CD4-positive, alpha-beta memory T cell (primary cell): Measurements from ENCODE around the gene AGAP1. TPM values are rescaled to one million over a fixed set of nuclear protein-coding genes. Genes with fewer than 3 reads are reported as not detected.

ENCODE experiments used
- CTCF ChIA-PET: fragments of 350-600 bp; sonication (Branson Sonifier 250); formaldehyde crosslinking; loops from one replicate; lab custom pipeline; 2021; ENCODE audit warnings: inconsistent platforms; ENCODE audit not compliant: partially characterized antibody; lab: Charles Lee
- POLR2A ChIA-PET: fragments of 350-600 bp; sonication (Branson Sonifier 250); formaldehyde crosslinking; loops from one replicate; lab custom pipeline; 2021; ENCODE audit not compliant: partially characterized antibody; lab: Charles Lee
- DNase-seq, 5 donors: peaks; one replicate each; pipeline versions ENCODE4 v3.0.0 to v3.0.0-alpha.2; 2020 to 2022; ENCODE audit warnings: mixed read lengths in 1 of 5
- H3K27ac ChIP-seq: one replicate; pipeline ENCODE4 v1.7.0; 2013; ENCODE audit warnings: low read depth, low read length
- H3K27me3 ChIP-seq: 2 replicates; pipeline ENCODE4 v1.7.0; 2013; ENCODE audit warnings: mild to moderate bottlenecking, low read length, moderate library complexity; ENCODE audit not compliant: insufficient read depth
- H3K36me3 ChIP-seq: 2 replicates; pipeline ENCODE4 v1.7.0; 2013; ENCODE audit warnings: mild to moderate bottlenecking, low read length, moderate library complexity; ENCODE audit not compliant: insufficient read depth
- H3K4me1 ChIP-seq: 2 replicates; pipeline ENCODE4 v1.7.0; 2013; ENCODE audit warnings: mild to moderate bottlenecking, low read length, moderate library complexity; ENCODE audit not compliant: insufficient read depth
- H3K4me3 ChIP-seq, 2 donors: one replicate each; pipeline ENCODE4 v1.7.0; 2013; ENCODE audit warnings: low read length in 2 of 2, mild to moderate bottlenecking in 1 of 2
- H3K9me3 ChIP-seq, 2 donors: one replicate each; pipeline ENCODE4 v1.7.0; 2013; ENCODE audit warnings: low read length in 2 of 2, control low read depth in 1 of 2; ENCODE audit not compliant: control insufficient read depth in 1 of 2
- H3K27ac Mint-ChIP-seq, 7 donors: one replicate each; pipeline ENCODE4 v1.8.0; 2020 to 2021; ENCODE audit warnings: mixed read lengths in 7 of 7, mild to moderate bottlenecking in 6 of 7, inconsistent platforms in 3 of 7, moderate library complexity in 3 of 7
- H3K27me3 Mint-ChIP-seq, 2 donors: one replicate each; pipeline ENCODE4 v1.8.0; 2020 to 2021; ENCODE audit warnings: mixed read lengths in 2 of 2
- H3K36me3 Mint-ChIP-seq, 2 donors: one replicate each; pipeline ENCODE4 v1.8.0; 2020 to 2021; ENCODE audit warnings: mixed read lengths in 2 of 2, inconsistent platforms in 1 of 2, mild to moderate bottlenecking in 1 of 2
- H3K4me1 Mint-ChIP-seq, 4 donors: one replicate each; pipeline ENCODE4 v1.8.0; 2020 to 2021; ENCODE audit warnings: mixed read lengths in 4 of 4, mild to moderate bottlenecking in 1 of 4
- H3K4me3 Mint-ChIP-seq, 8 donors: one replicate each; pipeline ENCODE4 v1.8.0; 2020 to 2021; ENCODE audit warnings: mixed read lengths in 8 of 8, mild to moderate bottlenecking in 7 of 8, moderate library complexity in 6 of 8, inconsistent platforms in 3 of 8
- H3K9me3 Mint-ChIP-seq, 8 donors: one replicate each; pipeline ENCODE4 v1.8.0; 2020 to 2021; ENCODE audit warnings: mixed read lengths in 8 of 8, mild to moderate bottlenecking in 5 of 8, inconsistent platforms in 3 of 8, moderate library complexity in 1 of 8
- intact Hi-C: fragments of 100-400 bp; cut with micrococcal nuclease; formaldehyde crosslinking; loops from one replicate; pipeline ENCODE4 v1.15.1; 2023
- polyA plus RNA-seq, 2 donors: library from polyadenylated mRNA; unstranded; fragments of 300-500 nt; fragmentation: Illumina TruSeq; gene quantifications; one replicate each; pipeline ENCODE4 v1.2.3, GENCODE V29; 2021
- total RNA-seq, 2 experiments: library from RNA; stranded (reverse); gene quantifications; one replicate each; pipeline ENCODE4 v1.2.3, GENCODE V29; 2021

AGAP1 gene
- total and polyA plus RNA-seq, 4 experiments from 2014 or later = 0.24 to 2.9 (median 1.9) TPM

DNA sequence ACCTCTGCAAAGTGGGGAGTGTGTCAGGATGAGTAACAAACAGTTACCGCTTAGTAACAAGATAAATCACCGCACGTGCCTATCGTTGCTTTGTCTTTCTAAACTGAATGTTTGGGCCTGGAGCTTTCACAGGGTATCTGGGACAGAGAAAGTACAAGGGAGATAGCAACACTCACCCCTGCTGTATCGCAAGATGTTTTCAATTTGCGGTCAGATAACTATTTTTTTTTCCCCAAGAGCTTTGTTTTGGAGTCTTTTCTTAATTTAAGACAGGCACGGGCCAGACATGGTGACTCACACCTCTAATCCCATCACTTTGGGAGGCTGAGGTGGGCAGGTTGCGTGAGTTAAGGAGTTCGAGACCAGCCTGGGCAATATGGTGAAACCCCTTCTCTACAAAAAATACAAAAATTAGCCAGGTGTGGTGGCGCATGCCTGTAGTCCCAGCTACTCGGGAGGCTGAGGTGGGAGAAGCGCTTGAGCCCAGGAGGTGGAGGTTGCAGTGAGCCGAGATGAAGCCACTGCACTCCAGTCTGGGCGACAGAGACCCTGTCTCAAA, 527.7 kb downstream of the AGAP1 start:
- Mint-ChIP-seq H3K36me3 (no peaks in the 10 kb centered on the region), H3K4me3 (no peak overlapping the region), H3K4me1 (no peaks in the 10 kb centered on the region), H3K27ac (no peak overlapping the region), H3K27me3 (peaks cover 2 to 3% of the 10 kb centered on the region in 2 donors), H3K9me3 (no peaks in the 10 kb centered on the region)
- intact Hi-C loops = no loop called here
- CTCF ChIA-PET = interaction anchor here (0.7 kb wide), 3 partner anchors 60 to 960 kb away, joined by 3 read pairs; no protein-coding TSS in a partner anchor
- H3K27me3 ChIP-seq = no peaks in the 10 kb centered on the region
- POLR2A ChIA-PET = no interaction called here
- no peaks in the 10 kb centered on the region for H3K4me1 ChIP-seq
- no peaks in the 10 kb centered on the region for H3K36me3 ChIP-seq
- no peak overlapping the region for H3K27ac ChIP-seq
- no peak overlapping the region for H3K4me3 ChIP-seq
- no peaks in the 10 kb centered on the region for H3K9me3 ChIP-seq
- DNase-seq = no peak

DNA sequence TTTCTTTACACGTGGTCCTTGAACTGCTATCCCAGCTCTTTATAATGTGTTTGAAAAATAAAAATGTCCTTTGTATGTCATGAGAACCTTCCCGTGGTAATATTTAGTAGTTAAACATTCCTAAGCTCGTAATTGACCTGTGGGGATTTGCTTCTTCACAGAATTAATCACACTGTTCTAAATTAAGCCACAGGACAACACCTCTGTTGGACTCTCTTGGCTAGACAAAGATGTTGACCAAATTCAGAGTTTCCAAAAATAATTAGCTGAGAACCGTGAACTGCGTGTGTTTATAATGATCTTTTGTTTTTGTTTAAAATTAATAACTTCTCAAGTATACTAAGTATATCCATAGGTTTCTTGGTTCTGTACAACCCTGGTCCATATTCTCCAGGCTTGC, 528.3 kb downstream of the AGAP1 start:
- no peaks in the 10 kb centered on the region for H3K4me1 Mint-ChIP-seq
- intact Hi-C loops = no loop called here
- peaks cover 0 to 3% of the 10 kb centered on the region in 2 donors for H3K27me3 Mint-ChIP-seq
- no peaks in the 10 kb centered on the region for H3K36me3 Mint-ChIP-seq
- ChIA-PET CTCF (interaction anchor here (0.7 kb wide), 3 partner anchors 59 to 960 kb away, joined by 3 read pairs; no protein-coding TSS in a partner anchor), POLR2A (no interaction called here)
- no peak overlapping the region for H3K4me3 Mint-ChIP-seq
- H3K4me1 ChIP-seq = no peaks in the 10 kb centered on the region
- no peak overlapping the region for H3K4me3 ChIP-seq
- H3K9me3 Mint-ChIP-seq = no peaks in the 10 kb centered on the region
- H3K27me3 ChIP-seq = no peaks in the 10 kb centered on the region
- no peak for DNase-seq
- no peak overlapping the region for H3K27ac Mint-ChIP-seq
- H3K36me3 ChIP-seq = no peaks in the 10 kb centered on the region
- H3K9me3 ChIP-seq = no peaks in the 10 kb centered on the region
- no peak overlapping the region for H3K27ac ChIP-seq

DNA sequence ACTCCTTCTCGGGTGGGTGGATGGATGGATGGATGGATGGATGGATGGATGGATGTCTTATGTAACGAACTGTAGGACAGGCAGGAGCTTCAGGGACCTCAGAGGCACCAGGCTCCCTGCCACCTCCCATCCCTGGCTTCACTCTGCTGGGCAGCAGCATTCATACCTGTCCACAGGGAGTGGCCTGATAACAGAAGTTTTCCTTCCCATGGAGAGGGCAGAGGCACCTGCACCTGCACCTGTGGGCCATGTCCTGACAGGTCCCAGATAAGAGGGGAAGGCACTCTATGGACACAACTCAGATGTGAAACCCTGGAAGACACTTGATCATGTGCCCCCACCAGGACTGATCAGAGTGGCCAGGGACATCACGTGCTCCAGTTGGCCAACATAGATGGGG, 532.0 kb downstream of the AGAP1 start:
- ChIA-PET POLR2A (no interaction called here), CTCF (no interaction called here)
- no peak overlapping the region for H3K4me3 Mint-ChIP-seq

DNA sequence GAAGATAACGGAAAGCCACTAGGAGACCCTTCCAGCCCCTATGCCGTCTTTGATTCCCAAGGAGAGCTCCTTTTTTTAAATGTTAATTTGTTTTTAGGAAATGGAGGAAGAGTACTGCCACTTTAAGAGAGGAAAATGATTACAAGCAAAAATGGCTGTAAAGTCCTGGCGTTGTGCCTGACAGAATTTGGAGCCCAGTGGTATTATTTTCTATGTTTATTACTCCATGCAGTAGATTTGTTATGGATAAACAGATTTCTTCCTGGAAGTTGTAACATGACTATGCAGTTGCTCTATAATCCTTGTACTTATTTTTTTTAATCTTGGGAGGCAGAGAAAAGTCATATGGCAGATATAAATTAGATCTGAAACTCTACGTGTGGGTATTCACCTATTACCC, 533.0 kb downstream of the AGAP1 start:
- Histone ChIP-seq H3K36me3 (no peaks in the 10 kb centered on the region), H3K4me3 (no peak overlapping the region), H3K4me1 (no peaks in the 10 kb centered on the region), H3K9me3 (no peaks in the 10 kb centered on the region), H3K27me3 (no peaks in the 10 kb centered on the region), H3K27ac (no peak overlapping the region)
- Mint-ChIP-seq H3K4me3 (no peak overlapping the region), H3K36me3 (no peaks in the 10 kb centered on the region), H3K4me1 (no peaks in the 10 kb centered on the region), H3K9me3 (peaks cover 0 to 2% (median 0%) of the 10 kb centered on the region in 8 donors), H3K27me3 (peaks cover 0 to 2% of the 10 kb centered on the region in 2 donors), H3K27ac (no peak overlapping the region)
- intact Hi-C loops = no loop called here
- POLR2A ChIA-PET = no interaction called here
- CTCF ChIA-PET = no interaction called here
- no peak for DNase-seq

More for the DNA sequence above, 532.0 kb downstream of the AGAP1 start:
- Mint-ChIP-seq H3K27ac (no peak overlapping the region), H3K27me3 (peaks cover 0 to 2% of the 10 kb centered on the region in 2 donors), H3K4me1 (no peaks in the 10 kb centered on the region), H3K36me3 (no peaks in the 10 kb centered on the region), H3K9me3 (peaks cover 0 to 2% (median 0%) of the 10 kb centered on the region in 8 donors)
- no peaks in the 10 kb centered on the region for H3K27me3 ChIP-seq
- intact Hi-C loops = no loop called here
- H3K9me3 ChIP-seq = no peaks in the 10 kb centered on the region
- H3K36me3 ChIP-seq = no peaks in the 10 kb centered on the region
- no peak overlapping the region for H3K4me3 ChIP-seq
- H3K4me1 ChIP-seq = no peaks in the 10 kb centered on the region
- no peak for DNase-seq
- H3K27ac ChIP-seq = no peak overlapping the region

DNA sequence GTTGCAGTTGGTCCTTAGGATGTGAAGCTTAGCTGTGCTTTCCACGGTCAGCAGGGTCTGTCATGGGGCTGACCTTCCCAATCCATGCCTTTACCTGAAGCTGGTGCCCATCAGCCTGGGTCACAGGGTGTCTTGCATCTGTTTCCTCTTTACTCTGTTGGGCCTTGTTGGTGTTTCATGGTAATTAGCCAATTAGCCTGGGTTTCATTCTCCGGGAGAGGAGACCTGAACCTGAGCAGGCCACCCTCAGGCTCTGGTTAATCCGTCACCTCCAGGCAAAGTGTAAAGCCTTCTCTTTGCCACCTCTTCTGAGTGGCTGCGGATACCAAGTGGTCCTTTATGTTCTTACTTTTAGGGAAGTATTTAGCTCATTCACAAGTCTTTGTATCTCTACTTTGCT, 534.2 kb downstream of the AGAP1 start:
- Mint-ChIP-seq H3K27ac (no peak overlapping the region), H3K9me3 (peaks cover 0 to 2% (median 0%) of the 10 kb centered on the region in 8 donors), H3K4me3 (no peak overlapping the region), H3K36me3 (no peaks in the 10 kb centered on the region), H3K27me3 (peaks cover 0 to 2% of the 10 kb centered on the region in 2 donors), H3K4me1 (no peaks in the 10 kb centered on the region)
- H3K4me1 ChIP-seq = no peaks in the 10 kb centered on the region
- no peaks in the 10 kb centered on the region for H3K36me3 ChIP-seq
- H3K9me3 ChIP-seq = no peaks in the 10 kb centered on the region
- H3K4me3 ChIP-seq = no peak overlapping the region
- intact Hi-C loops = no loop called here
- DNase-seq = no peak
- CTCF ChIA-PET = no interaction called here
- H3K27me3 ChIP-seq = no peaks in the 10 kb centered on the region
- POLR2A ChIA-PET = no interaction called here
- H3K27ac ChIP-seq = no peak overlapping the region

- POLR2A ChIA-PET = no interaction called here
- no peaks in the 10 kb centered on the region for H3K27me3 Mint-ChIP-seq
Observed at GRCh38 chr2:236033462-236033861, 539.6 kb downstream of the AGAP1 start.

DNA sequence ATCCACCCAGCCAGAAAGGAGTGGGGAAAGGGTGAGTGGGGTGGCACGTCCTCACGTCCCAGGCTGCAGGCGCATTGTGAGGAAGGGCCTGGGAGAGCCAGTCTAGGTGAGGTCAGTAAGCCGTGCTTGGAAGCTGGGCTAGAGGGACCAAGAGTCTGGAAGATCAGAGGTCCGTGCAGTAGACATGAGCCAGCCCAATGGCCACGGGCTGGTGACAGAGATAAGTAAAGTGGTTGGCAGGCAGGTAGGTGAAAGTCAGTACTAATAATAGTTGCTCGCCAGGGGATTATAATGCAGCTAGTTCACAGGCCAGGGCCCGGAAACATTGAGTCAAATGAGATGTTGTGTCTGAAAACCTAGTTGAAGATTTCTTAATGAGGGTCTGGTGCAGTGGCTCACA, 541.1 kb downstream of the AGAP1 start:
- ChIA-PET CTCF (no interaction called here), POLR2A (no interaction called here)
- Histone ChIP-seq H3K4me1 (no peaks in the 10 kb centered on the region), H3K27me3 (no peaks in the 10 kb centered on the region), H3K27ac (no peak overlapping the region), H3K9me3 (no peaks in the 10 kb centered on the region), H3K4me3 (no peak overlapping the region), H3K36me3 (no peaks in the 10 kb centered on the region)
- Mint-ChIP-seq H3K36me3 (no peaks in the 10 kb centered on the region), H3K9me3 (peaks cover 0 to 2% (median 0%) of the 10 kb centered on the region in 8 donors), H3K4me1 (no peaks in the 10 kb centered on the region), H3K4me3 (peak overlapping the region in 1 of 8 donors; percentile 15), H3K27ac (no peak overlapping the region), H3K27me3 (no peaks in the 10 kb centered on the region)
- intact Hi-C loops = no loop called here
- DNase-seq = no peak

More at GRCh38 chr2:236033462-236033861, 539.6 kb downstream of the AGAP1 start:
- no peak overlapping the region for H3K4me3 ChIP-seq
- H3K4me1 Mint-ChIP-seq = no peaks in the 10 kb centered on the region
- peaks cover 0 to 2% (median 0%) of the 10 kb centered on the region in 8 donors for H3K9me3 Mint-ChIP-seq
- H3K27ac Mint-ChIP-seq = no peak overlapping the region
- H3K27ac ChIP-seq = no peak overlapping the region
- H3K4me3 Mint-ChIP-seq = no peak overlapping the region
- intact Hi-C loops = no loop called here
- H3K27me3 ChIP-seq = no peaks in the 10 kb centered on the region
- no peaks in the 10 kb centered on the region for H3K36me3 Mint-ChIP-seq
- CTCF ChIA-PET = no interaction called here
- no peak for DNase-seq
- H3K36me3 ChIP-seq = no peaks in the 10 kb centered on the region
- no peaks in the 10 kb centered on the region for H3K4me1 ChIP-seq
- no peaks in the 10 kb centered on the region for H3K9me3 ChIP-seq
